ENCODE data around the gene TMEM229B. TPM values are rescaled to one million over a fixed set of nuclear protein-coding genes. Genes with fewer than 3 reads are reported as not detected.

TMEM229B gene
- total RNA-seq, 1 donor from 2014 or later, result 1.3 TPM

GRCh38 chr14:67442139-67442906, 46.2 kb downstream of the TMEM229B start:
- no peak for FAIRE-seq
- Histone ChIP-seq H3K9ac (ENCODE audit: low read length) (no peak overlapping the region), H3K9me3 (ENCODE audit: insufficient read depth, low read depth, low read length) (no peaks in the 10 kb centered on the region), H3K4me3 (ENCODE audit: insufficient read depth, low read depth, low read length) (no peak overlapping the region), H3K4me2 (ENCODE audit: low read length) (no peak overlapping the region), H4K20me1 (ENCODE audit: insufficient read depth, low read length) (no peaks in the 10 kb centered on the region), H3K27me3 (ENCODE audit: insufficient read depth, low read length) (peaks cover 3% of the 10 kb centered on the region), H3K79me2 (ENCODE audit: insufficient read depth, low read length) (no peaks in the 10 kb centered on the region), H2AFZ (ENCODE audit: low read depth, low read length) (no peak overlapping the region), H3K4me1 (ENCODE audit: insufficient read depth, low read length) (peaks cover 5% of the 10 kb centered on the region), H3K27ac (ENCODE audit: low read depth, low read length) (no peak overlapping the region), H3K36me3 (ENCODE audit: insufficient read depth, low read length) (no peaks in the 10 kb centered on the region)
- no peaks in the 10 kb centered on the region for H3K9me3 Mint-ChIP-seq (ENCODE audit: unreplicated experiment)
- H3K27me3 Mint-ChIP-seq (ENCODE audit: low read depth, unreplicated experiment), result peaks cover 25% of the 10 kb centered on the region
- no peak for TF ChIP-seq EZH2 (IDR thresholded peaks at IDR 0.05; ENCODE audit: insufficient read depth, low read length)
- TF ChIP-seq CTCF (IDR thresholded peaks at IDR 0.05; ENCODE audit: insufficient read depth, low read depth, low read length), result no peak
- no peak overlapping the region for H3K4me3 Mint-ChIP-seq (ENCODE audit: unreplicated experiment)
- H3K4me1 Mint-ChIP-seq (ENCODE audit: low read depth, unreplicated experiment), result peaks cover 4% of the 10 kb centered on the region
- DNase-seq (ENCODE audit: low read depth), result no peak
- no peaks in the 10 kb centered on the region for H3K36me3 Mint-ChIP-seq (ENCODE audit: low read depth, unreplicated experiment)
- H3K27ac Mint-ChIP-seq (ENCODE audit: unreplicated experiment), result no peak overlapping the region

- peaks cover 5% of the 10 kb centered on the region for H3K27me3 ChIP-seq (ENCODE audit: insufficient read depth, low read length)
- Mint-ChIP-seq H3K4me1 (ENCODE audit: low read depth, unreplicated experiment) (peaks cover 4% of the 10 kb centered on the region), H3K9me3 (ENCODE audit: unreplicated experiment) (no peaks in the 10 kb centered on the region), H3K27ac (ENCODE audit: unreplicated experiment) (no peak overlapping the region), H3K4me3 (ENCODE audit: unreplicated experiment) (no peak overlapping the region), H3K36me3 (ENCODE audit: low read depth, unreplicated experiment) (no peaks in the 10 kb centered on the region), H3K27me3 (ENCODE audit: low read depth, unreplicated experiment) (peaks cover 26% of the 10 kb centered on the region)
- no peak overlapping the region for H2AFZ ChIP-seq (ENCODE audit: low read depth, low read length)
- no peaks in the 10 kb centered on the region for H3K36me3 ChIP-seq (ENCODE audit: insufficient read depth, low read length)
- TF ChIP-seq CTCF (IDR thresholded peaks at IDR 0.05; ENCODE audit: insufficient read depth, low read depth, low read length) (no peak), EZH2 (IDR thresholded peaks at IDR 0.05; ENCODE audit: insufficient read depth, low read length) (no peak)
- FAIRE-seq (no peak), DNase-seq (ENCODE audit: low read depth) (no peak)
- H3K4me1 ChIP-seq (ENCODE audit: insufficient read depth, low read length), result peaks cover 5% of the 10 kb centered on the region
- H3K4me2 ChIP-seq (ENCODE audit: low read length), result no peak overlapping the region
- no peaks in the 10 kb centered on the region for H3K79me2 ChIP-seq (ENCODE audit: insufficient read depth, low read length)
- H3K9ac ChIP-seq (ENCODE audit: low read length), result no peak overlapping the region
- H3K27ac ChIP-seq (ENCODE audit: low read depth, low read length), result no peak overlapping the region
- H4K20me1 ChIP-seq (ENCODE audit: insufficient read depth, low read length), result no peaks in the 10 kb centered on the region
- H3K4me3 ChIP-seq (ENCODE audit: insufficient read depth, low read depth, low read length), result no peak overlapping the region
- no peaks in the 10 kb centered on the region for H3K9me3 ChIP-seq (ENCODE audit: insufficient read depth, low read depth, low read length)
Observed at GRCh38 chr14:67441672-67442071, 46.8 kb downstream of the TMEM229B start.

DNA sequence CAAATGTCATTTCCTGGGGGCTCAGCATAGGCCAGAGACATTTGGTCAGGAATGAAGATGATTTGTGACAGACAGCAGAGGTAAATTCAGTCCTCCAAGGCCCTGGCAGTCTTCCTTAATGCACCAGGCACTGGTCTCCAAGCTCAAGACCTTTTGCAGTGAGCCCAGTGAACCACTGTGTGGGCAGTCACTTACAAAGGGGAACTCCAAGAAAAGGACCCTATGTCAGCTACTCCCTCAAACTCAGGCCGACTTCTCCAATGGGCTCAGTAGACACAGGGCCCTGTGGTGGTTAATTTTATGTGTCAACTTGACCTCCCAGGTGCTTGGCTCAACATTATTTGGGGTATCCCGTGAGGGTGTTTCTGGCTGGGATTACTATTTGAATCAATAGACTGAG, 47.3 kb downstream of the TMEM229B start:
- Histone ChIP-seq H2AFZ (ENCODE audit: low read depth, low read length) (no peak overlapping the region), H3K36me3 (ENCODE audit: insufficient read depth, low read length) (no peaks in the 10 kb centered on the region), H4K20me1 (ENCODE audit: insufficient read depth, low read length) (no peaks in the 10 kb centered on the region), H3K79me2 (ENCODE audit: insufficient read depth, low read length) (no peaks in the 10 kb centered on the region), H3K27ac (ENCODE audit: low read depth, low read length) (no peak overlapping the region), H3K4me2 (ENCODE audit: low read length) (no peak overlapping the region), H3K9me3 (ENCODE audit: insufficient read depth, low read depth, low read length) (no peaks in the 10 kb centered on the region), H3K4me3 (ENCODE audit: insufficient read depth, low read depth, low read length) (no peak overlapping the region), H3K9ac (ENCODE audit: low read length) (no peak overlapping the region), H3K27me3 (ENCODE audit: insufficient read depth, low read length) (peaks cover 3% of the 10 kb centered on the region), H3K4me1 (ENCODE audit: insufficient read depth, low read length) (peaks cover 5% of the 10 kb centered on the region)
- FAIRE-seq (no peak), DNase-seq (ENCODE audit: low read depth) (no peak)
- Mint-ChIP-seq H3K9me3 (ENCODE audit: unreplicated experiment) (no peaks in the 10 kb centered on the region), H3K27me3 (ENCODE audit: low read depth, unreplicated experiment) (peaks cover 26% of the 10 kb centered on the region), H3K27ac (ENCODE audit: unreplicated experiment) (no peak overlapping the region), H3K36me3 (ENCODE audit: low read depth, unreplicated experiment) (no peaks in the 10 kb centered on the region), H3K4me3 (ENCODE audit: unreplicated experiment) (no peak overlapping the region), H3K4me1 (ENCODE audit: low read depth, unreplicated experiment) (peaks cover 4% of the 10 kb centered on the region)
- TF ChIP-seq CTCF (IDR thresholded peaks at IDR 0.05; ENCODE audit: insufficient read depth, low read depth, low read length) (no peak), EZH2 (IDR thresholded peaks at IDR 0.05; ENCODE audit: insufficient read depth, low read length) (no peak)
